Stimulated activated naive CD4-positive, alpha-beta T cell treated with Interleukin-2 at 50 U/mL for 16 hours (primary cell): Measurements from ENCODE around the gene DENND4C.
A peak's percentile ranks its signal among the peaks of the same experiment; 100 is the strongest.
"Not testable (repeated sequence)": the region's sequence is repeated elsewhere in the genome, so short reads cannot be mapped to it uniquely, and the experiment has no call there.

ENCODE experiments used
- DNase-seq: peaks from one replicate; lab custom pipeline; 2025; lab: John Stamatoyannopoulos, UW

DENND4C gene

DNA sequence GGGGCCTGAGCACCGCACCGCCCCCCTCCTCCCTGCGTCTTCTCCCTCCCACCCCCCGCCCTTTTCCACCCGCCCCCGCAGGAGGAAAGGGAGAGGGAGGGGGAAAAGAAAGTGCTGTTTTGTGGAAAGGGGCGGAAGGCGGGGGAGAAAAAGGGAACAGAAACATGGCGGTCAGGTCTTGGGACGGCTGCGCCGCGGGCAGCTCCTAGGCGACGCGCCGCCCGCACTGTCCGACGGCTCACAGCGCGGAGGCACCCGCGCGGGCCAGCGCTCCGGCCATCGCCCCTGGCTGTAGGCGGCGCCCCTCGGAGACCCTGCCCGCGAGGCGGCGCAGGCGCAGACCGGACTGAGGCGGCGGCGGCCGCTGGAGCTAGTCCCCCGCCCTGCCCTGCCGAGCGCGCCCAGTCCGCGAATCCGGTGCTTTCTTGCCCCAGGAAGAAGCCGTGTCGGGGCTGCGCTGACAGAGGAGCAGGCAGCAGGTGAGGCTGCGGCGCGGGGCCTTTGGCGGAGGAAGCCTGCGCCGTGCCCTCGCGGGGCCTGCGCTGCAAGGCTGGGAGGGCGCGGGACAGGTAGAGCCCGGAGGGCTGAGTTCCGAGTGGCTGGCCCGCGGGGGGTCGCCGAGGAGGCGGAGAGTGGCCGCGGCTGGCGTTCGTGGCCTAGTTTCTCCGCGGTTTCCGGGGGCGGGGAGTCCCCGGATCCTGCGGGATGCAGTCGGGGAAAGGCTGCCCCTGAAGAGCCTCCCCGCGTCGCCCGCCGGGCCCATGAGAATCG is at the start of gene DENND4C:
Gene DENND4C, plus strand, starts transcription at position 339 of the 771 bp plus-strand sequence. CDS start 45,482 bp downstream, outside the sequence.
- peak; percentile 76 for DNase-seq

- no peak for DNase-seq
Measured at GRCh38 chr9:19180991-19181390, 49.5 kb upstream of the DENND4C start.

DNA sequence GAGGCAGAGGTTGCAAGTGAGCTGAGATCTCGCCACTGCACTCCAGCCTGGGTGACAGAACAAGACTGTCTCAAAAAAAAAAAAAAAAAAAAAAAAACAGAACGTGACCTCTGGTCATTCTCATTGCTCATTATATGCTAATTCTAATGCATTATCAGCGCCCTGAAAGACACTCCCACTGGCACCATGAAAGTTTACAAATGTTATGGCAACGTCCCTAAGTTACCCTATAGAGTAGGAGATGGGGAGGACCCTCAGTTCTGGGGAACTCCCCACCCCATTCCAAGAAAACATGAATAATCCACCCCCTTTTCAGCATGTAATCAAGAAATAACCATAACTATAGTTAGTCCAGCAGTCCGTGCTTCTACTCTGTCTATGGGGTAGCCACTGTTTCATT is 48.9 kb upstream of the DENND4C start:
- DNase-seq = no peak

GRCh38 chr9:19184144-19184917 is 46.2 kb upstream of the DENND4C start:
- DNase-seq = peak; percentile 82

DNA sequence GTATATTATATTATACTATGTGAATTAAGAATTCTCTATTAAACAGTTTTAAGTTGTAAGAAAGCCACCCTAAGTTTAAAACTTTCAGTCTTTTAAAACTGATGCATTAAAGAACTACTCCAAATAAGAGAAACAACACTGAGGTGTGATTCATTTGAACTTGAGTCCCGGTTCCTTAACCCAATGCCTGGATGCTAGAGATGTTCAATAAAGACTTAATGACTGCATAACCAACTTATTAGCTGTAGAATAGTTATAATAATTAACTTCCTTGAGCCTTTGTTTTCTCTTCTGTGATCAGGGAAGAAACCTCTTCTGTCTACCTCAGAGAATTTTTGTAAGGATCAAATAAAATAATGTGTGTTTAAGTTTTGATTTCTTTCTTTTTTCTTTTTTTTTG is 45.3 kb upstream of the DENND4C start:
- DNase-seq = no peak

GRCh38 chr9:19186232-19186631 is 44.3 kb upstream of the DENND4C start:
- DNase-seq = no peak

DNA sequence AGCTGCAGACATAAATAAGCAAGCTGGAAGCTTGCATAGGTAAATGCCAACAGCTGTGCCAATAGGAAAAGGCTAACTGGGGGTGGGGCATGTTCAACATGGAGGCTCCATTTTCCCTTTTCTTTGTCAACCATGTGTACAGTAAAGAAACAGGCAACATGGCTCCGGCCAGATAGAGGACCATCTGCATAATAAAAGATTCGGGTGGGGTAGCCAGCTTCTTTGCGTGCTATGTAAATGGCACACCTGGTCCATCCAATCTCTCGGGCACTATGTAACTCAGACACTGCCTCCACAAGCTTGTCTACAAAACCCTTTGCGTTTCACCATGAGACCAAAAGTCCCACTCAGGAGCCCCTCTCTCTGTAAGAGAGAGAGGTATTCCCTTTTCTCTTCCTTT is 41.7 kb upstream of the DENND4C start:
- DNase-seq = no peak

DNA sequence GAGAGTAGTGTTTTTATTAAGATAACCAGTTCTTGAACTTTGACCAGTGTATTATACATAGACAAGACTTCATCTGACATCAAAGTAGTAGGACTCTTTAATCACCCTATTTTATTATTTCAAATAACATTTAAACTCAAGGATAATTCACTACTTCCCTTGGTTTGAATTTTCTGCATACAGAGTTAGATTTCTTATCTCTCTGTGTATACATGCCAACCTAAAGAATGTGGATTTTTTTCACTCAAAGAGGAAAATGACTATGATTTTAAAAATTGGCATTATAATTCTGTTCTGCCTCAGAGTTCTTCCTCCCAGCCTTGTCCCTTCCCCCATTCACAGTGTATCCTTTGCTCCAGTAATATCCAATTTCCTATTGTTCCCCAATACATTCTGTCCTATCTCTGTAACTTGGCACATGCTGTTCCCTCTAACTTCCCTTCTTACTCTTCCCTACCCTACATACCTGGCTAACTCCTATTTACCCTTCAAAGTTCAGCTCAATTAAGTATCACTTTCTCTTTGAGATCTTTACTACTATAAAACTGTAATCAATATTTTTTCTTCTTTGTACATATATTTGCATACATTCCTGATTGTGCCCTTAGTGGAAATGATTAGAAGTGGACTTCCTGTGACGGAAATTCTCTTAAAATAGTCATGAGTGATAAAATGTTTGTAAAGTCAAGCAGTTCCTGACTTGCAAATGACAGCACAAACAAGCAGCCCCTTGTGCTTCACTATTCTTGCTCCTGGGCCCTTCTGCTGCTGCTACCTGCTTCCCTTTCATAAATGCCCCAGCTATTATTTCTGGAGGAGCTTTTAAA is 38.1 kb upstream of the DENND4C start:
- no peak for DNase-seq

GRCh38 chr9:19193029-19193324 is 37.5 kb upstream of the DENND4C start:
- DNase-seq = no peak

GRCh38 chr9:19193358-19193973 is 37.0 kb upstream of the DENND4C start:
- DNase-seq = not testable (repeated sequence)

GRCh38 chr9:19198406-19198805 is 32.1 kb upstream of the DENND4C start:
- DNase-seq = no peak

DNA sequence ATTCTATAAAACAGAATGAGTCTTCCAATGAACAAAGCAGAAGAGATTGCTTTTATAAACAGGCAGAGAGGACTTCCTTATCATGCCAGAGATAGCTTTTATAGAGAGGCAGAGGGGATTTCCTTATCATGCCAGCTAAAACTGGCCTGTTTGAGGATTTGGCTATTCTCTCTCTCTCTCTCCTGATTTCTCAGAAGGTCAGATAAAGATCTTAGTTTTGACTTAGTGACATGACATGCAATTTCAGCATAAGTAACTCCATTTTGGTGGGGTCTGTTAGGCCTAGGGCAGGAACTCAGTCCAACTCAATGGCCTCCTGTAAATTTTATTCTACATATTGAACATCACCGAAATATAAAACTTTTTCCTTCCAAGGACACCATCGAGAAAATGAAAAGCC is 31.5 kb upstream of the DENND4C start:
- DNase-seq = no peak

GRCh38 chr9:19200229-19200628 is 30.3 kb upstream of the DENND4C start:
- no peak for DNase-seq

DNA sequence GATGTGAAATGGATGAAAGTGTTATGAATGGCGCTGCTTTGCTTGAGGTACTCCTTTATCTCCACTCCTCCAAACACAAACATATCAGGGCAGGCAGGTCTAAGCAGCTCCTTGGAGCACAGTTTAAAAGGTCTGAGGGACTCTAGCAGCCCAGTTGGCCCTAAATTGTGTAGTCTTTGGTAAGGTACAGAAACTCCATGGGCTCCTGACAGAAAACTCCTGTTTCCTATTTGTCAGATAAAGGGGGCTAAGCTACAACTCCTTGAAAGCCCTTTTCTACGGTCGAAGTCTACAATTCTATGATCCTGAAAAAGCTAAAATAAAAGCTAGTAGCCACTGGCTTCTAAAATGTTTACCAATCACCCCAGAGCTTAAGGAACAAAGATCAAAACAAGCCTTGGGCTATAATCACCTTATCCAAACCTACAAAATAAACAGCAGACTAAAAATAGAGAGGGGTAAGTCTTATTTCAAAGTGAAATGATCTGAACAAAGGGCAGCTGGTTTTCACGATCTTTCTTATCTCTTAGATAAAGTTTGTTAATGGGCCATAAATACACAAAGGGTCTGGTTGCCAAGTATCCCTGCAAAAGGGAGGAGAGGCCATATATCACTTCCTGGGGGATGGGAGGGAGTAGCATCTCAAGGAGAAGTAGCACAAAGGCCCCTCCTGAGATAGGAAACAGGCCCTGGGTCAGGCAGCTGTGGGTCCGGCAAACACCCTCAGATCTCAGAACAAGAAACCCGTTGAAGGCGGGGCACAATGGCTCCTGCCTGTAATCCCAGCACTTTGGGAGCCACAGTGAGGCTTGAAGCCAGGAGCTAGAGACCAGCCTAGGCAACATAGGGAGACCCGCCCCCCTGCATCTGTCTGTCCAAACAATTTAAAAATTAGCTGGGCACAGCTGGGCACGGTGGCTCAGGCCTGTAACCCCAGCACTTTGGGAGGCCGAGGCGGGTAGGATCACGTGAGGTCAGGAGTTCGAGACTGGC is 28.3 kb upstream of the DENND4C start:
- no peak for DNase-seq

DNA sequence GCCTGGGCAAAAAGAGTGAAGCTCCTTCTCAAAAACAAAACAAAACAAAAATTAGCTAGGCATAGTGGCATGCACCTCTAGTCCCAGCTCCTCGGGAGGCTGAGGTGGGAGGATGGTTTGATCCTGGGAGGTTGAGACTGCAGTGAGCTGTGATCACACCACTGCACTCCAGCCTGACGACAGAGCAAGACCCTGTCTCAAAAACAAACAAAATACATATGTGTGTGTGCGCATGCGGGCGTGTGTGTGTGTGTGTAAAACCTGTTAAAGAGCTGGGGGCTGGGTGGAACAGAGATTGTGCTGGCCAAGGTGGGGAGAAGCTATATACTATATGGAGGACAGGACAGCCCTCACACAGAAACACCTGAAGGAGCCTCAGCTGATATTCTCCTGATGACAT is 27.4 kb upstream of the DENND4C start:
- DNase-seq = no peak

- DNase-seq = no peak
Measured at GRCh38 chr9:19208653-19209052, 21.8 kb upstream of the DENND4C start.

DNA sequence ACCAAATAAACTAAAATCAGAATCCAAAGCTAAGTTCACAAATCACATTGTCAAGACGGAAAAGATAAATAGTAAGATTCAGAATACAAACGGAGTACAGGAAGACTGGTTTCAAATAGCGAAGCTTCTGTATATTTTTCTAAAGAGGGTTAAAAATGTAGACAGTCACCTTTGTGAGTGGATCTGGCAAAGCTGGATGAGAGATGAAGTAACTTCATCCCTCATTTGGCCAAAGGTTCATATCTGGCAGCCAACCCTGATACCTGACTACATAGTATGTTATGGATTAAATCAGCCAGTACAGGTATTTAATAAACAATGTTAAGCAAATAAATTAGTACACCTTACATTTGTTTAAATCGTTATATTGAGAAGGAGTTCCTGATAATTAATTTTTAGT is 21.3 kb upstream of the DENND4C start:
- no peak for DNase-seq

GRCh38 chr9:19213823-19214222 is 16.7 kb upstream of the DENND4C start:
- DNase-seq = no peak

DNA sequence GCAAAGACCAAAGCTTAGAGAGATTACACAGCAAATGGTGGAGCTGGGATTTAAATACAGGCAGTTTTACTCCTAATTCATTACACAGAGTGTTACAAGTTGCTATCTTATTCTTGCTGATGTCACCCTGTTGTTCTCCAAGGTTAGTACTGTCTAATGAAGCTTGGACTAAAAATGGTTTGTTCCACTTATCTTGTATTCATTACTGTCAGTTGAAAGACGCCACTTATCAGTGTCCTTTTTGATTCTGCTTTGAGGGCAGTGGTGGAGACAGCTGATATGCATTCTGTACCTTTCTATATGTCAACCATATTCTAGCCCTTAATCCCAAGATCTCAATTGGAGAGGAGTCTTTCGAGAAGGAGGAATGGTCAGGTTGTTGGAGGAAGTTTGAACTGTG is 14.0 kb upstream of the DENND4C start:
- no peak for DNase-seq

GRCh38 chr9:19221326-19221725 is 9.2 kb upstream of the DENND4C start:
- no peak for DNase-seq

GRCh38 chr9:19223724-19224123 is 6.8 kb upstream of the DENND4C start:
- DNase-seq = no peak
